IMR-90 (cell line): ENCODE results near the gene TNRC6B. TPM values are rescaled to one million over a fixed set of nuclear protein-coding genes. Genes with fewer than 3 reads are reported as not detected.

ENCODE experiments used
- ATAC-seq: fragments of 200-7000 bp; cut with Tn5 transposase; 2 replicates; pipeline ENCODE4 v1.9.1; 2020; ENCODE audit warnings: low read depth, mild to moderate bottlenecking, moderate library complexity
- BruUV-seq: library from RNA; stranded (reverse); fragments of 400-500 nt; replicated peaks from 2 replicates; lab custom pipeline; 2021; lab: Mats Ljungman, UMichigan
- CTCF ChIA-PET: fragments of 300-600 bp; formaldehyde crosslinking; extraction: SDS; loops from one replicate; lab custom pipeline; 2021; ENCODE audit warnings: antibody characterized with exemption; lab: Yijun Ruan, JAX
- POLR2A ChIA-PET: fragments of 300-600 bp; sonication (Branson Sonifier 250); formaldehyde crosslinking; loops from one replicate; lab custom pipeline; 2022; ENCODE audit warnings: antibody characterized with exemption; ENCODE audit not compliant: unreplicated experiment; lab: Charles Lee
- DNase-seq: peaks from one replicate; pipeline ENCODE4 v3.0.0; 2013
- H2AFZ ChIP-seq: replicated peaks from 2 replicates; pipeline ENCODE3; 2013; ENCODE audit warnings: low read length, mild to moderate bottlenecking; ENCODE audit not compliant: poor library complexity
- H2AK5ac ChIP-seq: 2 replicates; pipeline ENCODE4 v1.6.1; 2013; ENCODE audit warnings: low read depth, low read length, inconsistent platforms
- H2AK9ac ChIP-seq: replicated peaks from 2 replicates; pipeline ENCODE3; 2013; ENCODE audit warnings: mild to moderate bottlenecking, low read depth, low read length, moderate library complexity; ENCODE audit not compliant: poor library complexity
- H2BK120ac ChIP-seq: 2 replicates; pipeline ENCODE4 v1.6.1; 2013; ENCODE audit warnings: low read depth, low read length, inconsistent platforms
- H2BK15ac ChIP-seq: 3 replicates; pipeline ENCODE4 v1.6.1; 2013; ENCODE audit warnings: low read depth, low read length, inconsistent platforms
- H2BK20ac ChIP-seq: 2 replicates; pipeline ENCODE4 v1.6.1; 2013; ENCODE audit warnings: low read depth, mild to moderate bottlenecking, inconsistent platforms, low read length, moderate library complexity
- H2BK5ac ChIP-seq: 2 replicates; pipeline ENCODE4 v1.6.1; 2013; ENCODE audit warnings: mild to moderate bottlenecking, low read depth, low read length, inconsistent platforms; ENCODE audit not compliant: poor library complexity, severe bottlenecking
- H3K14ac ChIP-seq: replicated peaks from 2 replicates; pipeline ENCODE4 v1.6.1; 2013; ENCODE audit warnings: low read depth, low read length, inconsistent platforms
- H3K18ac ChIP-seq: 2 replicates; pipeline ENCODE4 v1.6.1; 2013; ENCODE audit warnings: low read depth, low read length, control low read depth
- H3K23ac ChIP-seq: 2 replicates; pipeline ENCODE4 v1.6.1; 2013; ENCODE audit warnings: low read depth, low read length, inconsistent platforms
- H3K27ac ChIP-seq: 2 replicates; pipeline ENCODE4 v1.5.1; 2013; ENCODE audit warnings: mild to moderate bottlenecking, control low read depth, low read length; ENCODE audit not compliant: insufficient read depth
- H3K27me3 ChIP-seq: 2 replicates; pipeline ENCODE4 v1.6.1; 2013; ENCODE audit warnings: low read length; ENCODE audit not compliant: control insufficient read depth, insufficient read depth
- H3K36me3 ChIP-seq: 2 replicates; pipeline ENCODE4 v1.6.1; 2013; ENCODE audit warnings: low read length, mixed read lengths; ENCODE audit not compliant: control insufficient read depth, insufficient read depth
- H3K4ac ChIP-seq: 2 replicates; pipeline ENCODE4 v1.6.1; 2013; ENCODE audit warnings: low read depth, low read length, inconsistent platforms
- H3K4me1 ChIP-seq: 2 replicates; pipeline ENCODE4 v1.6.1; 2013; ENCODE audit warnings: low read length, mixed read lengths; ENCODE audit not compliant: control insufficient read depth, insufficient read depth
- H3K4me2 ChIP-seq: 2 replicates; pipeline ENCODE4 v1.6.1; 2013; ENCODE audit warnings: low read depth, mild to moderate bottlenecking, control low read depth, low read length, moderate library complexity
- H3K4me3 ChIP-seq: 2 replicates; pipeline ENCODE4 v1.5.1; 2013; ENCODE audit warnings: low read depth, mild to moderate bottlenecking, control low read depth, low read length, moderate library complexity; ENCODE audit not compliant: insufficient read depth
- H3K56ac ChIP-seq: 2 replicates; pipeline ENCODE4 v1.6.1; 2013; ENCODE audit warnings: low read length, inconsistent platforms; ENCODE audit not compliant: insufficient read depth; ENCODE audit errors: extremely low read depth
- H3K79me1 ChIP-seq, 2 experiments: 2 replicates each; pipeline ENCODE4 v1.6.1; 2013; ENCODE audit warnings: low read length in 2 of 2, inconsistent platforms in 1 of 2, low read depth in 1 of 2
- H3K9ac ChIP-seq: 2 replicates; pipeline ENCODE4 v1.6.1; 2013; ENCODE audit warnings: low read depth, low read length, control low read depth
- H3K9me1 ChIP-seq: 2 replicates; pipeline ENCODE4 v1.6.1; 2013; ENCODE audit warnings: low read length, inconsistent platforms; ENCODE audit not compliant: insufficient read depth
- H3K9me3 ChIP-seq: 2 replicates; pipeline ENCODE4 v1.6.1; 2013; ENCODE audit warnings: low read length; ENCODE audit not compliant: control insufficient read depth, insufficient read depth
- H4K20me1 ChIP-seq: 2 replicates; pipeline ENCODE4 v1.6.1; 2013; ENCODE audit warnings: low read length, inconsistent platforms; ENCODE audit not compliant: insufficient read depth
- H4K5ac ChIP-seq: 2 replicates; pipeline ENCODE4 v1.6.1; 2013; ENCODE audit warnings: mild to moderate bottlenecking, low read depth, low read length, control low read depth
- H4K8ac ChIP-seq, 2 experiments: 2 replicates each; pipeline ENCODE4 v1.6.1; 2013; ENCODE audit warnings: low read depth in 2 of 2, low read length in 2 of 2, control low read depth in 1 of 2, inconsistent platforms in 1 of 2
- H4K91ac ChIP-seq: 2 replicates; pipeline ENCODE4 v1.6.1; 2013; ENCODE audit warnings: low read depth, low read length, inconsistent platforms; ENCODE audit not compliant: insufficient read depth
- BHLHE40 ChIP-seq: fragments of 150-350 bp; IDR thresholded peaks from 2 replicates; pipeline ENCODE4 v1.6.1; 2016; ENCODE audit warnings: mild to moderate bottlenecking, low read depth, low read length
- CEBPB ChIP-seq: IDR thresholded peaks from 2 replicates; pipeline ENCODE4 v1.6.1; 2012; ENCODE audit warnings: low read depth, low read length, improper control_type of control experiment
- CHD1 ChIP-seq: IDR thresholded peaks from 2 replicates; pipeline ENCODE4 v1.6.1; 2012; ENCODE audit warnings: low read depth, low read length, improper control_type of control experiment
- CTCF ChIP-seq: conservative IDR thresholded peaks from 2 replicates; pipeline ENCODE4 v1.5.1; 2012; ENCODE audit warnings: mild to moderate bottlenecking, low read depth, low read length, improper control_type of control experiment
- ELK1 ChIP-seq: fragments of 150-350 bp; IDR thresholded peaks from 2 replicates; pipeline ENCODE4 v1.6.1; 2016; ENCODE audit warnings: low read depth, mild to moderate bottlenecking, low read length, moderate library complexity, borderline replicate concordance
- MAFK ChIP-seq: IDR thresholded peaks from 2 replicates; pipeline ENCODE4 v1.6.1; 2012; ENCODE audit warnings: low read depth, low read length, improper control_type of control experiment
- MAZ ChIP-seq: IDR thresholded peaks from 2 replicates; pipeline ENCODE4 v1.6.1; 2012; ENCODE audit warnings: low read depth, mild to moderate bottlenecking, low read length, improper control_type of control experiment, moderate library complexity, borderline replicate concordance
- NFE2L2 ChIP-seq: fragments of 150-350 bp; IDR thresholded peaks from 2 replicates; pipeline ENCODE4 v1.6.1; 2016; ENCODE audit warnings: low read depth, mild to moderate bottlenecking, low read length
- POLR2A ChIP-seq: IDR thresholded peaks from 2 replicates; pipeline ENCODE4 v1.6.1; 2012; ENCODE audit warnings: mild to moderate bottlenecking, low read depth, low read length
- RFX5 ChIP-seq: IDR thresholded peaks from 2 replicates; pipeline ENCODE4 v1.8.0; 2012; ENCODE audit warnings: low read depth, mild to moderate bottlenecking, low read length, moderate library complexity
- SMC3 ChIP-seq: fragments of 150-350 bp; IDR thresholded peaks from 2 replicates; pipeline ENCODE4 v1.6.1; 2016; ENCODE audit warnings: low read depth, mild to moderate bottlenecking, antibody characterized with exemption, low read length, moderate library complexity
- WGBS, 2 experiments: methylation state at CpG; one replicate each; pipeline versions ENCODE4 v1.1.5 to v1.1.7; 2013; ENCODE audit warnings: missing lambda C conversion rate in 2 of 2; ENCODE audit not compliant: insufficient read length in 1 of 2; ENCODE audit errors: extremely low coverage in 2 of 2; 5-methylcytosine and 5-hydroxymethylcytosine counted together
- dilution Hi-C: fragments of 300-500 bp; cut with HindIII; formaldehyde crosslinking; loops from one replicate; pipeline ENCODE4 v1.14.3; 2018; ENCODE audit warnings: low sequenced_read_pairs; ENCODE audit not compliant: unreplicated experiment
- in situ Hi-C: fragments of 300-500 bp; cut with MboI; formaldehyde crosslinking; loops from 3 replicates; pipeline ENCODE4 v1.14.3; 2019; ENCODE audit warnings: low sequenced_read_pairs, inconsistent platforms, mixed read lengths
- intact Hi-C: fragments of 100-400 bp; cut with micrococcal nuclease; formaldehyde crosslinking; loops from 2 replicates; pipeline ENCODE4 v1.10.0; 2022
- polyA plus RNA-seq, 3 experiments: library from polyadenylated mRNA; depleted of rRNA; stranded (reverse); fragments of >200 nt; gene quantifications; 2 replicates each; pipeline ENCODE4 v1.2.3, GENCODE V29; 2012; ENCODE audit warnings: low replicate concordance in 1 of 3
- total RNA-seq: library from RNA; depleted of rRNA; stranded (reverse); fragments of >200 nt; gene quantifications from 2 replicates; pipeline ENCODE4 v1.2.3, GENCODE V29; 2012

The TNRC6B gene
- total and polyA plus RNA-seq, 2 of the 4 experiments (the other 2 are of a cell fraction) = 3.9 to 17.0 TPM

- H3K27me3 ChIP-seq = no peaks in the 10 kb centered on the region
- no peak overlapping the region for H4K5ac ChIP-seq
- no peaks in the 10 kb centered on the region for H3K9me3 ChIP-seq
- ChIA-PET POLR2A (no interaction called here), CTCF (no interaction called here)
- intact Hi-C loops (loop anchor here (10.0 kb wide), 1 partner anchor 194 kb away; no protein-coding TSS in a partner anchor), in situ Hi-C loops (loop anchor here (10.0 kb wide), 1 partner anchor 174 kb away; no protein-coding TSS in a partner anchor), dilution Hi-C loops (no loop called here)
- H4K91ac ChIP-seq = no peak overlapping the region
- H3K4me2 ChIP-seq = no peak overlapping the region
- no TSS peak for BruUV-seq
- H3K56ac ChIP-seq = no peak overlapping the region
- H3K4me3 ChIP-seq = no peak overlapping the region
- no peak overlapping the region for H3K9ac ChIP-seq
- H2BK120ac ChIP-seq = no peak overlapping the region
- H3K14ac ChIP-seq = no peak overlapping the region
- peaks cover 10% of the 10 kb centered on the region for H3K36me3 ChIP-seq
- H3K18ac ChIP-seq = no peak overlapping the region
- peaks cover 18% of the 10 kb centered on the region for H3K9me1 ChIP-seq
- H2BK15ac ChIP-seq = no peak overlapping the region
- peak; percentile 40 for DNase-seq
- no peak overlapping the region for H2BK5ac ChIP-seq
- TF ChIP-seq ELK1 (no peak), CHD1 (no peak), MAZ (no peak), MAFK (no peak), CTCF (no peak), POLR2A (no peak), NFE2L2 (no peak), SMC3 (no peak), RFX5 (no peak), CEBPB (no peak), BHLHE40 (no peak)
- no peak overlapping the region for H2AFZ ChIP-seq
- H3K23ac ChIP-seq = no peak overlapping the region
- H2AK9ac ChIP-seq = no peak overlapping the region
- H2BK20ac ChIP-seq = no peak overlapping the region
- peaks cover 32 to 66% of the 10 kb centered on the region in 2 experiments for H3K79me1 ChIP-seq
- H4K8ac ChIP-seq = no peak overlapping the region
- no peak overlapping the region for H3K27ac ChIP-seq
- no peak overlapping the region for H2AK5ac ChIP-seq
- no peak overlapping the region for H3K4ac ChIP-seq
- H3K4me1 ChIP-seq = peaks cover 9% of the 10 kb centered on the region; the same call in 1 of the 2 replicates
- H4K20me1 ChIP-seq = peaks cover 20% of the 10 kb centered on the region
- peak; percentile 51; the same call in 1 of the 2 replicates for ATAC-seq
- no CpG with 5 or more reads among the region's 2 CpGs for WGBS, 2 experiments
These were observed 80.8 kb downstream of the TNRC6B start for GRCh38 chr22:40258501-40258915.
